K562 (cell line): ENCODE data around the gene SALL2. TPM values are rescaled to one million over a fixed set of nuclear protein-coding genes. Genes with fewer than 3 reads are reported as not detected.
A peak's percentile ranks its signal among the peaks of the same experiment; 100 is the strongest.

Experiments
- ARID1B ChIP-seq: fragments of 450-650 bp; IDR thresholded peaks from 2 replicates; pipeline ENCODE4 v1.6.1; 2016; ENCODE audit warnings: antibody characterized with exemption, mild to moderate bottlenecking, inconsistent platforms
- ATF3 ChIP-seq, 2 experiments: fragments of 450-650 bp in 1 of 2; sonication (generic) in 1 of 2; formaldehyde crosslinking in 1 of 2; IDR thresholded peaks in 1 of 2; conservative IDR thresholded peaks in 1 of 2; 2 replicates each; pipeline versions ENCODE4 v1.6.1 to v1.8.1; 2016 to 2023; ENCODE audit warnings: mild to moderate bottlenecking in 2 of 2, moderate library complexity in 2 of 2, inconsistent platforms in 1 of 2, missing genetic modification reagents in 1 of 2
- CBX2 ChIP-seq: fragments of 200-600 bp; sonication (generic); IDR thresholded peaks from one replicate; pipeline ENCODE4 v1.6.1; 2012; ENCODE audit warnings: mild to moderate bottlenecking, low read length, inconsistent platforms; ENCODE audit not compliant: insufficient read depth, poor library complexity, severe bottlenecking
- CGGBP1 ChIP-seq: fragments of 250-450 bp; sonication (Bioruptor Pico); IDR thresholded peaks from 2 replicates; pipeline ENCODE4 v1.9.0; 2021; ENCODE audit warnings: mild to moderate bottlenecking
- CTBP1 ChIP-seq: fragments of 450-650 bp; IDR thresholded peaks from 2 replicates; pipeline ENCODE4 v1.6.1; 2016; ENCODE audit warnings: borderline replicate concordance
- DACH1 ChIP-seq: fragments of 450-650 bp; IDR thresholded peaks from 2 replicates; pipeline ENCODE4 v1.6.1; 2018; ENCODE audit not compliant: partially characterized antibody
- GABPA ChIP-seq: fragments of 200-800 bp; sonication (Bioruptor generic); conservative IDR thresholded peaks from 2 replicates; pipeline ENCODE4 v1.6.1; 2016; ENCODE audit warnings: low read depth, missing genetic modification characterization, missing compliant biosample characterization
- HDAC8 ChIP-seq: fragments of 450-650 bp; IDR thresholded peaks from 2 replicates; pipeline ENCODE4 v1.6.1; 2016; ENCODE audit warnings: mild to moderate bottlenecking, missing genetic modification characterization, moderate library complexity, missing compliant biosample characterization
- HNRNPK ChIP-seq: fragments of 200-400 bp; formaldehyde crosslinking; IDR thresholded peaks from one replicate; pipeline ENCODE4 v1.6.1; 2018; ENCODE audit warnings: mild to moderate bottlenecking, low read depth, low read length; ENCODE audit not compliant: poor library complexity, severe bottlenecking
- JUND ChIP-seq, 2 experiments: IDR thresholded peaks; 2 replicates in 1 of 2; 3 replicates in 1 of 2; pipeline ENCODE4 v1.6.1; 2011; ENCODE audit warnings: borderline replicate concordance in 2 of 2, low read depth in 2 of 2, low read length in 2 of 2, improper control_type of control experiment in 1 of 2, missing biosample characterization in 1 of 2, missing genetic modification characterization in 1 of 2, missing genetic modification reagents in 1 of 2
- KDM5B ChIP-seq: fragments of 200-600 bp; sonication (generic); IDR thresholded peaks from 2 replicates; pipeline ENCODE4 v1.6.1; 2012; ENCODE audit warnings: low read depth, mild to moderate bottlenecking, moderate library complexity, low read length, control low read depth, inconsistent platforms; ENCODE audit not compliant: insufficient replicate concordance
- NBN ChIP-seq: fragments of 450-650 bp; IDR thresholded peaks from 2 replicates; pipeline ENCODE4 v1.6.1; 2016; ENCODE audit warnings: low read depth, mild to moderate bottlenecking
- PCBP2 ChIP-seq: fragments of 200-400 bp; formaldehyde crosslinking; IDR thresholded peaks from 2 replicates; pipeline ENCODE4 v1.6.1; 2018; ENCODE audit warnings: low read length, low read depth, mild to moderate bottlenecking, moderate library complexity; ENCODE audit not compliant: poor library complexity, severe bottlenecking
- PHF21A ChIP-seq: fragments of 450-650 bp; IDR thresholded peaks from 2 replicates; pipeline ENCODE4 v1.6.1; 2017; ENCODE audit warnings: low read depth, borderline replicate concordance
- SAFB2 ChIP-seq: fragments of 200-400 bp; formaldehyde crosslinking; IDR thresholded peaks from 2 replicates; pipeline ENCODE4 v1.6.1; 2018; ENCODE audit warnings: borderline replicate concordance, low read length, low read depth, moderate library complexity; ENCODE audit not compliant: severe bottlenecking
- SMAD4 ChIP-seq: fragments of 250-450 bp; sonication (Bioruptor Pico); conservative IDR thresholded peaks from 2 replicates; pipeline ENCODE4 v1.8.0; 2021; ENCODE audit warnings: inconsistent platforms, mild to moderate bottlenecking, moderate library complexity
- TBL1XR1 ChIP-seq, 2 experiments: IDR thresholded peaks; 2 replicates each; pipeline ENCODE4 v1.6.1; 2012; ENCODE audit warnings: improper control_type of control experiment in 2 of 2, low read length in 2 of 2, mild to moderate bottlenecking in 1 of 2
- TCF3 ChIP-seq: sonication (generic); formaldehyde crosslinking; IDR thresholded peaks from 2 replicates; pipeline ENCODE4 v1.4.0; 2020; ENCODE audit warnings: mild to moderate bottlenecking, missing genetic modification reagents
- ZBTB8A ChIP-seq: fragments of 450-650 bp; IDR thresholded peaks from 2 replicates; pipeline ENCODE4 v1.6.1; 2018; ENCODE audit warnings: mild to moderate bottlenecking, moderate library complexity; ENCODE audit not compliant: partially characterized antibody
- ZC3H11A ChIP-seq: IDR thresholded peaks from 2 replicates; pipeline ENCODE4 v1.6.1; 2012; ENCODE audit warnings: low read depth, low read length, improper control_type of control experiment
- ZFP91 ChIP-seq: sonication (generic); formaldehyde crosslinking; IDR thresholded peaks from 2 replicates; pipeline ENCODE4 v1.8.0; 2022; ENCODE audit warnings: mild to moderate bottlenecking, missing genetic modification reagents
- ZKSCAN3 ChIP-seq: fragments of 250-450 bp; sonication (Bioruptor Pico); IDR thresholded peaks from 2 replicates; pipeline ENCODE4 v1.4.0; 2020
- ZNF445 ChIP-seq: fragments of 250-450 bp; sonication (Bioruptor Pico); IDR thresholded peaks from 2 replicates; pipeline ENCODE4 v1.4.0; 2020; ENCODE audit warnings: low read depth, mild to moderate bottlenecking, moderate library complexity
- polyA plus RNA-seq, 8 experiments: library from polyadenylated mRNA; depleted of rRNA in 4 of 8; stranded (reverse) in 5 of 8; unstranded in 3 of 8; fragments of >200 nt; fragmentation: Nextera tagmentation in 2 of 8; fragmentation: Illumina TruSeq in 1 of 8; extraction: Ambion mirVana in 2 of 8; extraction: Trizol in 1 of 8; gene quantifications; 2 replicates each; pipeline versions ENCODE4 v1.2.1 to v1.2.3, GENCODE V29; 2011 to 2014; ENCODE audit warnings: inconsistent platforms in 1 of 8, missing spikeins in 1 of 8
- total RNA-seq, 7 experiments: library from RNA; depleted of rRNA in 6 of 7; stranded (reverse); fragments of >200 nt in 6 of 7; fragmentation: Illumina TruSeq in 2 of 7; extraction: Trizol in 2 of 7; gene quantifications; 2 replicates each; pipeline versions ENCODE4 v1.2.1 to v1.2.3, GENCODE V29; 2011 to 2021; ENCODE audit warnings: low replicate concordance in 1 of 7

SALL2 gene
- total and polyA plus RNA-seq, 9 of the 15 experiments (the other 6 are each of a cell fraction or from before 2014, with no cell fraction given): 6.6 to 30.4 (median 12.9) TPM

GRCh38 chr14:21528381-21529348 lies 2.5 kb upstream of the SALL2 start (continued):
- TF ChIP-seq HNRNPK (no peak), SMAD4 (no peak; the same call in 1 of the 2 replicates), TBL1XR1 (IDR thresholded peaks at IDR 0.05; ENCODE audit: low read length in 2 of 2) (peak in 1 of 2 experiments; percentile 25; a peak in 1 of 4 replicates), DACH1 (peak; percentile 9), JUND (IDR thresholded peaks at IDR 0.05; ENCODE audit: borderline replicate concordance, low read depth, low read length) (peak; percentile 75), JUND (tag; IDR thresholded peaks at IDR 0.05; ENCODE audit: borderline replicate concordance, low read depth, low read length) (peak; percentile 63; the same call in 2 of the 3 replicates), ZNF445 (CRISPR knock-in tag) (no peak), ZFP91 (CRISPR knock-in tag) (no peak), CBX2 (no peak), TCF3 (CRISPR knock-in tag) (peak; percentile 32; the same call in 1 of the 2 replicates), ZKSCAN3 (CRISPR knock-in tag) (no peak), HDAC8 (tag) (no peak), ZBTB8A (no peak), ATF3 (IDR thresholded peaks at IDR 0.05) (peak; percentile 68), ATF3 (CRISPR knock-in tag; conservative IDR thresholded peaks at IDR 0.05) (no peak), ZC3H11A (no peak), CGGBP1 (no peak), KDM5B (no peak), NBN (0 out of 2 replicates have a peak, but pooled peaks have one; percentile 23), CTBP1 (0 out of 2 replicates have a peak, but pooled peaks have one; percentile 17), PHF21A (no peak), SAFB2 (no peak), ARID1B (peak; percentile 39), PCBP2 (no peak), GABPA (0 out of 2 replicates have a peak, but pooled peaks have one; percentile 21)
